Measurements from ENCODE around the gene YOD1.
A peak's percentile ranks its signal among the peaks of the same experiment; 100 is the strongest.

DNA sequence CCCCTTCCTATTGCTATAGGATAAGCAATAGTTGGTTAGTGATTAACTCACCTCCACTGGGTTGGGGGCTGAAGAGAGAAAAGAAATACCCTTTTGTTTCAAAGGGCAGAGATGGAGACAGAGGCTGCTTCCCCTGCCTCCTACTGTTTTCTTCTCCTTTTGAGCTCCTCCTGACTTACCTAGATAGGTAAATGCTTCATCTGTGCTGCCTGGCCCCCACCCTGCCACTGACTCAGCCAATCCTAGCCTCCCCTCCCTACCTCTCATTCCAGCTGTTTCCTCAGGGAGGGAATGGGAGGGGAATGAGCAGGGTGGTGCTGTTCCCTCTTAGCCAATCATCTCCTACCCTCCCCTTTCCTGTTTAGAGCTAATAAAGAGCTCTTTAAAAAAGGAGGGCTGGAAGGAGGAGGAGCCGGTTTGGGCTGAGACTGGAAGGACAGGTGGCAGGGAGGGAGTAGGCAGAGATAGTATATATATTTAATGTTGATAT is 18.4 kb downstream of the YOD1 start, which contains the start of gene C1orf116:
- peak in 3 of 4 donors; percentile 80 to 93 (median 91) for TF ChIP-seq POLR2A (IDR thresholded peaks at IDR 0.05)
- TF ChIP-seq, protein P1, sequence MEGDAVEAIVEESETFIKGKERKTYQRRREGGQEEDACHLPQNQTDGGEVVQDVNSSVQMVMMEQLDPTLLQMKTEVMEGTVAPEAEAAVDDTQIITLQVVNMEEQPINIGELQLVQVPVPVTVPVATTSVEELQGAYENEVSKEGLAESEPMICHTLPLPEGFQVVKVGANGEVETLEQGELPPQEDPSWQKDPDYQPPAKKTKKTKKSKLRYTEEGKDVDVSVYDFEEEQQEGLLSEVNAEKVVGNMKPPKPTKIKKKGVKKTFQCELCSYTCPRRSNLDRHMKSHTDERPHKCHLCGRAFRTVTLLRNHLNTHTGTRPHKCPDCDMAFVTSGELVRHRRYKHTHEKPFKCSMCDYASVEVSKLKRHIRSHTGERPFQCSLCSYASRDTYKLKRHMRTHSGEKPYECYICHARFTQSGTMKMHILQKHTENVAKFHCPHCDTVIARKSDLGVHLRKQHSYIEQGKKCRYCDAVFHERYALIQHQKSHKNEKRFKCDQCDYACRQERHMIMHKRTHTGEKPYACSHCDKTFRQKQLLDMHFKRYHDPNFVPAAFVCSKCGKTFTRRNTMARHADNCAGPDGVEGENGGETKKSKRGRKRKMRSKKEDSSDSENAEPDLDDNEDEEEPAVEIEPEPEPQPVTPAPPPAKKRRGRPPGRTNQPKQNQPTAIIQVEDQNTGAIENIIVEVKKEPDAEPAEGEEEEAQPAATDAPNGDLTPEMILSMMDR (IDR thresholded peaks at IDR 0.05): peak in 1 of 6 experiments; percentile 5

Data from esophagus squamous epithelium (tissue), 4 donors.